GM12892 (cell line): ENCODE results near the gene RANBP3.

Experiments used
- POLR2AphosphoS5 ChIP-seq: IDR thresholded peaks from 2 replicates; pipeline ENCODE4 v1.6.1; 2011; ENCODE audit warnings: low read depth, low read length, control low read depth
- TAF1 ChIP-seq: IDR thresholded peaks from 2 replicates; pipeline ENCODE4 v1.6.1; 2011; ENCODE audit warnings: low read depth, mild to moderate bottlenecking, control low read depth, low read length, borderline replicate concordance

- TF ChIP-seq TAF1 (no peak), POLR2AphosphoS5 (no peak)
Observed at GRCh38 chr19:5952193-5953029, 25.5 kb downstream of the RANBP3 start.
